ENCODE data around the gene CGNL1.

Gene CGNL1, protein sequence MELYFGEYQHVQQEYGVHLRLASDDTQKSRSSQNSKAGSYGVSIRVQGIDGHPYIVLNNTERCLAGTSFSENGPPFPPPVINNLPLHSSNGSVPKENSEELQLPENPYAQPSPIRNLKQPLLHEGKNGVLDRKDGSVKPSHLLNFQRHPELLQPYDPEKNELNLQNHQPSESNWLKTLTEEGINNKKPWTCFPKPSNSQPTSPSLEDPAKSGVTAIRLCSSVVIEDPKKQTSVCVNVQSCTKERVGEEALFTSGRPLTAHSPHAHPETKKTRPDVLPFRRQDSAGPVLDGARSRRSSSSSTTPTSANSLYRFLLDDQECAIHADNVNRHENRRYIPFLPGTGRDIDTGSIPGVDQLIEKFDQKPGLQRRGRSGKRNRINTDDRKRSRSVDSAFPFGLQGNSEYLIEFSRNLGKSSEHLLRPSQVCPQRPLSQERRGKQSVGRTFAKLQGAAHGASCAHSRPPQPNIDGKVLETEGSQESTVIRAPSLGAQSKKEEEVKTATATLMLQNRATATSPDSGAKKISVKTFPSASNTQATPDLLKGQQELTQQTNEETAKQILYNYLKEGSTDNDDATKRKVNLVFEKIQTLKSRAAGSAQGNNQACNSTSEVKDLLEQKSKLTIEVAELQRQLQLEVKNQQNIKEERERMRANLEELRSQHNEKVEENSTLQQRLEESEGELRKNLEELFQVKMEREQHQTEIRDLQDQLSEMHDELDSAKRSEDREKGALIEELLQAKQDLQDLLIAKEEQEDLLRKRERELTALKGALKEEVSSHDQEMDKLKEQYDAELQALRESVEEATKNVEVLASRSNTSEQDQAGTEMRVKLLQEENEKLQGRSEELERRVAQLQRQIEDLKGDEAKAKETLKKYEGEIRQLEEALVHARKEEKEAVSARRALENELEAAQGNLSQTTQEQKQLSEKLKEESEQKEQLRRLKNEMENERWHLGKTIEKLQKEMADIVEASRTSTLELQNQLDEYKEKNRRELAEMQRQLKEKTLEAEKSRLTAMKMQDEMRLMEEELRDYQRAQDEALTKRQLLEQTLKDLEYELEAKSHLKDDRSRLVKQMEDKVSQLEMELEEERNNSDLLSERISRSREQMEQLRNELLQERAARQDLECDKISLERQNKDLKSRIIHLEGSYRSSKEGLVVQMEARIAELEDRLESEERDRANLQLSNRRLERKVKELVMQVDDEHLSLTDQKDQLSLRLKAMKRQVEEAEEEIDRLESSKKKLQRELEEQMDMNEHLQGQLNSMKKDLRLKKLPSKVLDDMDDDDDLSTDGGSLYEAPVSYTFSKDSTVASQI
- 0.10 to 0.26 reads per million in 2 donors for total RNA-seq

DNA sequence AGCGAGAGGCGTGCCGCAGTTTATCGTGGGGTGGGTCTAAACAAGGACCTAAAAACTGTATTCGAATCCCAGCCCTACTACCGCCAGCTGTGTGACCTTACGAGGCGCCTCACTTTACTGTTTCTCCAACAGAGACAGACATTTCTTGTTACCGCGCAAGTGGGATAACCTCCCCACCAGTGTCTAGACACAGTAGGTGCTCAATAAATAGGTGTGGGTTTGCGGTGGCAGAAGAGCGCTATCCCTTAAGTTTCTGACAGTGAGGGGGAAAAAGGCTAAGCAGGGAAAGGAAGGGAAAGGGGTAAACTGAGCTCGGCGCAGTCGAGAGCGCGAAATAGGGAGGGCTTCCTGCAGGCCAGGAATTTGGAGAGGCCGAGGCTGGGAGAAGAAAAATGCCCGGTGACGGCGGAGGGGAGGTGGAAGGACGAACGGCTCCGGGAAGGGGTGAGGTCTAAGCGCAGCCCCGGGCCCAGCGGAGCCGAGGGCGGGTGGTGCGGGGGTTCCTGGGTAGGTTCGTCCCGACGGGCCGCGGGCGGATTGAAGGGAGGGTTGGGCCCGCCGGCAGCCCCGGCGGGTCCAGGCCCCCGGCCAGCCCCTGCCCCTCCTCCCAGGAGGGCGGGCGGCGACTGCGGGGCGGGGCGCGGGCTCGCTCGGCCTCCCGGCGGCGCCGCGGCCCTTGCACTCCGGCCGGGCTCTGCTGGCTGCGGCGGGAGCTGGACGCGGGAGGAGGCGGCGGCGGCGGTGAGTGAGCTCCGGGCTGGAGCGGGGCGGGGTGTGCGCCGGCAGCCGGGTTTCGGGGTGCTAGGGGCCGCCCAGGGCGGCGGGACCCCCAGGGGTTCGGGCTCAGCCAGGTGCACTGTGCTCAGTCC lies at the start of gene CGNL1:
CGNL1 (plus strand) TSS at position 679 of the 869 bp plus-strand sequence. CDS start 61,495 bp downstream, outside the sequence.
- no peak for DNase-seq

DNA sequence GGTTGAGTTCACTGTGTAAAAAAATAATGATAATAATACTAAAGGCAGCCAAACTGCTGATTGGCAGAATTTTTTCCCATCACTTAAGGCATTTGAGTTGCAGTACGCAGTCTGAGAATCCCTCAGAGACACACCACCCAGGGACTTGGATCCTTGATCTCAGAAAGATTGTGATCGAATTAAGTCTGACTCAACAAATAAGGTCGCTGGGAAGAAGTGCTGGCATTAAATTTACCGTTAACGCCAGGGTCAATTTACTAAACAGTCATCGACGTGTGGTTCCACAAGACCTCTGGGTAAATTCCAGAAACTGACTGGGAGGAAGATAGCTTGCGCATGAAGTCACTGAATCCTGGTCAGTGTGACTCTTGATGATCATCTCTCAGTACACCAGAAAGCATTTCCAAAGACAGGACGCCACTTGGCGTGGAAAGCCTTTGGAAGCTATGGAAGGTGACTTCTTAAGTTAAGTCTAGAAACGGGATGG lies 48.3 kb upstream of the CGNL1 start:
- no peak for DNase-seq

DNA sequence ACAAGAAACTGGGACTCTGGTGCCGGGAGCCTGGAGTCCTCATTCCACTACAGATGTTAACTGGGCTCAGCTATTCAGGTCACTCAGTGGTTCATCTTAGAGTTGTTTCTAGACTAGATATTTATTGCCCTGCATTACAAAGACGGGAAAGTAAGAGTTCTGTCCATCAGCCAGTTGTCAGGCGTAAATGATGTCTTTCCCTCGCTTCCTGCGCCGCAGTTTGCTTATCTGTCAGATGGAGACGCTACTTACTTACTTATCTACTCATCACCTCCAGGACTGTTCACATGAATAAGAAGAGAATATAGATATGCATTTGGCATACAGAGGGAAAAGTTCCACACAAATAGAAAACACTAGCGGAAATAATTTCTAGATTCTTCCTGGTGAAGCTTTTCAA lies 47.8 kb upstream of the CGNL1 start:
- DNase-seq: no peak

DNA sequence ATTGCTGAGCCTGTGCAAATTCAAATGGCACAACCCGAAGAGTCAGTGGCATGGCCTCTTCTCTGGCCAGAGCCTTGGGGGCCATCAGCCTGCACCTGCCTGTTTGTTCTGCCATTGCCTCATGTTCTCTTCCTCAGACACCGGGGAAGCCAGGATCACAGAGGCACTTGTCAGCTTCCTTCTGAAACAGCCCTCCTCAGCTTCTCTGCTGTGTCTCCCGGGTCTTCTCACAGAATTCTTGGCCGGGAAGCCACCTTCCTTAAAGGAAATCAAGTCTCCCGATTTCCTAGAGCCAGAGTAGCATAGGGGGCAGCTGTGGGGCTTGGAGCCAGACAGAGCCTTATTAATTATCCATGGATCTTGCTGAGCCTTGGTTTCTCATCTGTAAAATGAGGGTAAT lies 47.4 kb upstream of the CGNL1 start:
- no peak for DNase-seq

DNA sequence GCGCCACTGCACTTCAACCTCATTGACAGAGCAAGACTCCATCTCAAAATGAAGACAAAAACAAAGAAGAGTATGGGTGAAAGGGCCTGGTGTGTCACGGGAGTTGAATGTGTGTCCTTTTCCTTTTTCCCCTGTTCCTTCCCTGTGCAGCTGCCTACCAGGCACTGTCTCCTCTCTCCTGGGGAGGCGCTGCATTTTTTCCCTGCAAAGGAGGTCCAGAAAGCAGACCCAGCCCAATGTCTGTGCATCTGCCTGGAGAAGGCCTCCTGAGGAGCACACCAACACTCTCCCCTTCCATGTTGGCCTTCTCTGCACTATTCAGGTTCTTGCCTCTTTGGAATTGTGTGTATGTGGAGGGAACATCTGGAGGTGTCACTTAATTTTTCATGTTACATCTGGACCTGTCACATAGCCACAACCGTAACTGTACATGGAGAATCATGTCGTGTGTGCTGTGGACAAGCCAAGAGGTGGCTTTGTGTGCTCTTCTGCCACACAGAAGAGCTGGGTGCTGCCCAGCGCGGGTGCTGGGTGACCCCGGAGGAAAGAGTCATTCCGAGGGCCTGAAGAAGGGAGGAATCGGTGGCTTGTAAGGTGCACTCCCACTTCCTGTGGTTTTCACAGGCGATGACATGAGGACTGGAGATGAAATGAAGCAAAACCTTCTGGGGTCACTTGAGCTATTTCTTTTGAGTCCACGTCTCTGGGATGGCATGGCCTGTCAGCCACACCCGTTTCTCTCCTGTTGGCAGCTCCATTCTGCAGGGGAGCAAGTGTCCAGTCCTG lies 46.5 kb upstream of the CGNL1 start:
- DNase-seq: no peak

DNA sequence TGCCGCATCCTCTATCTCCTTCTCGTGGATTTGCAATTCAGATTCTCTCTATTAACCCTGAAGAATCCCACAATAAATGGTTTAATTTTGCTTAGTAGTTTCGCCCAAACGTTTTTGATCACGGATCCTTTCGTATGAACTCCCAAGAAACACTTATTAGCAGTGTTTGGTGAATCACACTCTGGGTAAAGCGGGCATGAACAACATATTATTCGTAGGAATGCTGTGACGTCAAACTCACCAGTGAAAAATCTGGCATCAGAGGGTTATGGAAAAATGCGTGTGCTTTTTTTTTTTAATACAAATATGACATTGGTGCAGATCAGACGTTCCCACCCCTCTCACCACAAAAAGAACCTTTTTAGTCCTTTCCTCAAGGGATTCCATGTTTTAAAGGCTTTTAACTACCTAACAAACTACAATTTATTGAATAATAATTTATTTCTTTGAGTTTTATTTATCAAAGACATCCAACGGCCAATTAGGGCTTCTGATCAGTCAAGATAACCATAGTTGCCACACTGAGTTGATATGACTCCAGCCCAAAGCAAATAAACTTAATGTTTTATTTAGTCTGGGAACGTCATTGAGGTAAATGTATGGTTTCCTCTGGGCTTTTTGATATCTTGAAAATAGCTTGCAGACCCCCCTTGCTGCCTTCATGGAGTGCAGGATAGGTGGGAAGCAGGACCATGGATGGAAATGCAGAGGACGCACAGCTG lies 45.5 kb upstream of the CGNL1 start:
- no peak for DNase-seq

DNA sequence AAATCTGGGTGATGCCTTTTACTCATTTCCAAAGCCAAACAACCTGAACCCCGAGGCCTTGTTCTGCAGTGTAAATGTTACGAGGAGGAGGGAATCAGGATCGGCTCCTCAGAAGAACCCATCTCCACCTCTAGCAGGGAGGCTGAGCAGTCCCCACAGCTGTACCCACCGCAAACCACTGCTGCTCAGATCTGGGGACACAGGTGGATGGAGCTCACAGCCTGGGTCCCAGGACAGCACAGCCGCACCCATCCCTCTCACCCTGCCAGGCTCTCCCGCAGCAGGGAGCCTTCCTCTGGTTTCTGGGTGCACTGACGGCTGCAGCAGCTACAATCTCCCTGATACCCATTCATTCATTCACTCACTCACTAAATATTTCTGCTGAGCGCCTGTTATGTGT lies 44.0 kb upstream of the CGNL1 start:
- DNase-seq: no peak

DNA sequence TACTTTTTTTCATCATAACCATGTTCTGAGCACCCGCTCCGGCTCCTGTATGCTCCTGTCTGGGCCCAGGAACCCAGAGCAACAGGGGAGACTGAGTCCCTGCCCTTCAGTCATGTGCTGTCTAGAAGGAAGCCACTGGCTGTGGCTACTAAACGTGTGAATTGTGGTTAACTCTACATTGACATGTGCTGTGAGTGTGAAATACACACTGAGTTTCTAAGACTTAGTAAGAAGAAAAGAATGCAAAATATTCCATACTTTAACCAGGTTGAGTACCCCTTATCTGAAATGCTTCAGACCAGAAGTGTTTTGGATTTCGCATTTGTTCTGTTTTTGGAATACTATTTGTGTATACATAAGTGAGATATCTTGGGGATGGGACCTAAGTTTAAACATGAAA lies 42.8 kb upstream of the CGNL1 start:
- DNase-seq: no peak

DNA sequence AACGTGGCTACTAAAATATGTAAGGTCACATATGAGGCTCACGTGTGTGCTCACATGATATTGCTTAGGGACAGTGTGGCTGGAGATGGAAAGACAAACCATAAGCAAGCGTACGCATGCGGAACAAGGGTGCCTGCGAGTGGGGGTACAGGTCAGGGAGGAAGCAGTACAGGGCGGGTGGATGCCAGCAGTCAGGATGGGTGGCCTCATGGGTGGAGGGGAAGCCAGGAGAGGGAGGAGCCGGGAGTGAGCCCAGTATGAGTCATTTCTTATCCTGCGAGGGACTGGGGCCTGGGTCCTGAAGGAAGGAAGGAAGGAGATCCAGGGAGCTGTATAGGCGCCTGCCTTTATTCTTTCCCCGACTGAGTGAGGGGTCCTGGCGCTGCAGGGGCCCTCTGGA lies 42.0 kb upstream of the CGNL1 start:
- DNase-seq: no peak

DNA sequence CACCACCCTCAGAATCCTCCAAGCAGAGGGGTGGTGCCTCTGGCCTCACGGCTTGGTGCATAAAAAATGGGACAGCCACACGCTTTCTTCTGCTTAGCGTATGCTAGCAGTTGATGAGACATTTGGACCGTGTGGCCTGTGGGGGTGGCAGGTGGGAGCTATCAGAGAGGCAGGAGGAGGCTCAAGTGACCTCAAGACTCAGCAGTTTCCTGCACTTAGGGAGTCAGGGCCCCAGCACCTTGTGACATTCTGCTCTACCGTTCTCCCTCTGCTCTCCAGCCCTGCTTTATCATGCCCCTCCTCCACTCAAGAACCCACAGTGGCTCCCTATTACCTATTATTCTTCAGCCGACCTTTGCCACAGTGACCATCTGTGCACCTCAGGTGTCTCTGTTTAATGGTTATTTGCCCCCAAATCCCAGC lies 41.0 kb upstream of the CGNL1 start:
- DNase-seq: no peak

DNA sequence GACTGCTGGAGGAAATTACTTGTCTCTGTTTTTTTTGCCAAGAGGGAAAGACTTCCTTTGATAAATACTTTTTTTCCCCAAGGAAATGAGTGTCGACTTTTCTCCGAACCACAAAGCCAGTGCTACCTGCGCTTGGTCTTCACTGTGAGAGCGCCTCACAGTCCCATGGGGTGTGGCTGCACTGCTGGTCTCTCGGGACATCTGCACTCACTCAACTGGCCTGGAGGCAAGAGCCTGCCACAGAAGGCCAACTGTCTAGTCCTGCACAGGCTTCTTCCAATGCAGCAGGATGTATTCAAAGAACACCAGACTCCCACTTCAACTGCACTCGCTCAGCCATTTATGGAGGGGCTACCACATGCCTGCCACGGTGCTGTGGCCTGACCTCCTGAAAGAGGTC lies 40.6 kb upstream of the CGNL1 start:
- no peak for DNase-seq

DNA sequence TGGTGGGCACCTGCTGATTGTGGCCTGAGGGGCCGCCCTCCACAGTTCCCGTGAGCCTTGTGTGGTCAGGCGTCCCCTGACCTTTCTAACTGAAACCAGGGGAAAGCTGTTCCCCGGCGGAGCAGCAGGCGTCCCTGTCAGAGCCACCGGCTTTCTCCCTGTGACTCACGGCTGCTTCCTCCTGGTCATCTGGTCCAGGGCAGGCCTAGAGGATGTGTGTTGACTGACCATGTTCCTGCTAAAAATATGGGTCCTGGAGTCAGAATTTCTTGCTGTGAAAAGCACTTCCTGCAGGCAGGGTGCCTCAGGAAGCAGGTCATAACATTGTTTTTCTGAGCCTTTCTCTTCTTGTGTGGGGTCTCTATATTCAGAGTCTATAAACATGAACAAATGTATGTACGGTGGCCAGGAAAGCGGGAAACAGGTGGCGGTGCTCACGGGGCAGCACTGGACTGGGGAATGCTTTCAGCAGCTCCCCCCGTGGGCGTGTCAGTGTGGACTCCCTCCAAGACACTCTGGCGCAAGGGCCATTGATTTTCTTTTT lies 38.4 kb upstream of the CGNL1 start:
- DNase-seq: no peak

DNA sequence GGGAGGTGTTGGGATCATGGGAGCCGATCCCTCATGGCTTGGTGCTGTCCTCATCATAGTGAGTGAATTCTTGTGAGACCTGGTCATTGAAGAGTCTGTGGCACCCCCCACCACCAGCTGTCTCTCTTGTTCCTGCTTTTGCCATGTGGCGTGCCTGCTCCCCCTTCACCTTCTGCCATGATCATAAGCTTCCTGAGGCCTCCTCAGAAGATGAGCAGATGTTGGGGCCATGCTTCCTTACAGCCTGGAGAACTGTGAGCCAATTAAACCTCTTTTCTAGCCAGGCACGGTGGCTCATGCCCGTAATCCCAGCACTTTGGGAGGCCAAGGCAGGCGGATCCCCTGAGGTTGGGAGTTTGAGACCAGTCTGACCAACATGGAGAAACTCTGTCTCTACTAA lies 37.0 kb upstream of the CGNL1 start:
- no peak for DNase-seq

DNA sequence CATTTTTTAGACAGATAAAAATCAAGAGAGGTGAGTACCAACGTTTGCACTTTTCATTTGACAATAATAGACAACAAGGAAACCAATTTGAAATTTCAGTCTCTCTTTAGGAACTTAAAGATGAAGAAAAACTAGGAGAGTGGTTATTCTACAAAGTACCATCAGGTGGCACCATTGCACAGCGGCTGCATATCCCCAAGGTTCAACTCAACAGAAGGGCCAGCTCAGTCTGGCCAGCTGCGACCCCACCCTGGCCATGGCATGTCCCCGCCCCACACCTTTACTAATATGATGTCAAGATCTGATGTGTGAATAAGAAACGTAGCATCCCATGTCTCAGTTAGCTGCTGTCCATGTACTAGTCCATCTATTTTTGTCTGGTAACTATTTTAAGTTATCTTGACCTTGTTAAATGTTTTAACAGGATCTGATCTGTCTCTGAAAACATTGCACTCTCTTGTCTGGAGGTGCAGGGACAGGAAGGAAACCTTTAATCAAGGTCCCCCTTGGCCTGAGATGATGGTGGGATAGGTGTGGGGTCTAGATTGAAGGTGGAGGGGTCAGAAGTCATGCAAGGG lies 35.5 kb upstream of the CGNL1 start:
- no peak for DNase-seq

DNA sequence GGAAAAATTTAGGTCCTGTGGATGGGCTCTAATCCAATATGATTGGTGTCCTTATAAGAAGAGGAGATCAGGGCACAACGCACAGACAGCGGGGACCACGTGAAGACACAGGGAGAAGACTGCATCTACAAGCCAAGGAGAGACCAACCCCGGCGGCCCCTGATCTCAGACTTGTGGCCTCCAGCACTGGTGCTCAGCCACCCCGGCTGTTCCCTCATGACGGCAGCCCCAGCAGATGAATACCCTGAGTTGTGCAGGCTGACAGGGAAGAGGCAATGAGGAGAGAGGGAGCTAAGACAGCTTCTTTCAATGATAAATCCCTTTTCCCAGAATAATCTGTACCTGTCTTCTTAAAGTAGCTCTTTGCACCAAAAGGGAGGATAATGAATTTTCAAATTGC lies 33.3 kb upstream of the CGNL1 start:
- no peak for DNase-seq

DNA sequence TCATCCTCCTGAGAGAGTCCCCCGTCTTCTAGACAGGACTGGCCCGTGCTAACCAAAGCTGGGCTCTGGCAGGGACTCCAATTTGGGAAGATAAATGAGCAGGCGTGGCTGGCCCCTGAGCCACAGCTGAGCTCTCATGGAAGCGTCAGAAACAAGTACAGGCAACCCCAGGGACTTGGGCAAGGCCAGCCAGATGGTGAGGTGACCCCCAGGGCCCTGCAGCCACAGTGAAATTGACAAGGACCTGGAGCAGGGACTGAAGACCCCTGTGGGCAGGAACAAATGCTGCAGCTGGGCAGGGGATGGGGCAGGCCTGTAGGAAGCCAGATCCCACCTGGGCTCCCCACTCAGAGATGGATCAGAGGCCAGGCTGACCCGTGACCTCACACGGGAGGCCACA lies 32.8 kb upstream of the CGNL1 start:
- DNase-seq: no peak

DNA sequence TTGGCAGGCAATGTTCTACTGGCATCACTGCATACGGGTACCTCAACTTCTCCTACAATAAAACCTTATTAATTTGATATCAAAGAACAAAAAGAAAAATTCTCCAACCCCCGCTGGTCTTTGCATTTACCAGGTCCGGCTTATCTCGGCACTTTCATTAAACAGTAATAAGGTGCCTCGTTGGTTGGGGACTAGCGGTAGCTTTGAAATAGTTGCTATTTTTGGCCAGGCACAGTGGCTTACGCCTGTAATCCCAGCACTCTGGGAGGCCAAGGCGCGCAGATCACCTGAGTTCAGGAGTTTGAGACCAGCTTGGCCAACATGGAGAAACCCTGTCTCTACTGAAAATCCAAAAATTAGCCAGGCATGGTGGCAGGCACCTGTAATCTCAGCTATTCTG lies 32.0 kb upstream of the CGNL1 start:
- DNase-seq: no peak

DNA sequence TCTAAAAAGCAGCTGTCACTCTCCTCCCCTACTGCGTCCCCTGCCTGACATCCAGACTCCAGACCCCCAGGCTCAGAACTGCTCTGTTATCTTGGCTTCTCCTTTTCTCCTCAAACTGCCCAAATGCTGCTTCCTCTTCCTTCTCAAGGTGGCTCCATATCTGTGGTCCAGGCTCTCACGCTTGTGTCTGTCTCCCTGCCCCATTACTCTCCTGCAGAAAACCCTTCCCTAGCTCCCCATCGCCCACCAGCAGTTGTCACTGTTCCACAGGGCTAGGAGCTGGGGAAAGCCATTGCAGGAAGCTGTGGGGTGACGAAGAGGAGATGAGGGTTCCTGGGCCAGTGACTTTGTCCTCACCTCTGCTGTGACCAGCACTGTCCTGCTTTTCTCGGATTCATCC lies 30.7 kb upstream of the CGNL1 start:
- DNase-seq: no peak

DNA sequence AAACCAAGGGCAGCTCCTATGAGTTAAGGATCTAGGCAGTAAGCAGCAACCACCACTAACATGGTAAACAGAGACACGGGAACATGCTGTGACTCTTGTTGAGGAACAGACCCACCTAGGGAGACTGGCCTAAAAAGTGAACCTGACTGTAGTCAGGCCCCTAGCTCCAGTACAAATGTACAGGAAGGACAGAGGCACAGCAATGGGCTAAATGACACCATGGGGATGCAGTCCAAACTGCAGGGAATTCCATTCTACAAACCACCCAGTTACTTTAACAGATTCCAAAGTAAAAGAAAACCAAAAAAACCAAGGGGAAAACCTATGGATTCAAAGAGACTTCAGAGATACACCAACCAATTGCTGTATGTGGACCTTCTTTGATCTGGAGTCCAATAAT lies 28.2 kb upstream of the CGNL1 start:
- no peak for DNase-seq
